Gastroesophageal sphincter (tissue), 4 donors: ENCODE results near the gene MBD6. TPM values are rescaled to one million over a fixed set of nuclear protein-coding genes. Genes with fewer than 3 reads are reported as not detected.
A peak's percentile ranks its signal among the peaks of the same experiment; 100 is the strongest.

Experiments used
- ATAC-seq: fragments of 150-250 bp; one replicate; pipeline ENCODE4 v1.9.1; 2016; ENCODE audit warnings: mild to moderate bottlenecking, moderate library complexity
- H3K27ac ChIP-seq, 4 donors: fragments of 200-600 bp; sonication (generic) in 3 of 4; 1 replicate in 3 of 4; 2 replicates in 1 of 4; pipeline ENCODE4 v1.5.1; 2016 to 2019
- H3K27me3 ChIP-seq: fragments of 200-600 bp; sonication (generic); one replicate; pipeline ENCODE4 v1.5.1; 2019
- H3K36me3 ChIP-seq, 2 donors: fragments of 200-600 bp; sonication (generic); one replicate each; pipeline ENCODE4 v1.5.1; 2019; ENCODE audit warnings: control low read depth in 1 of 2
- H3K4me1 ChIP-seq, 3 donors: fragments of 200-600 bp; sonication (generic); 1 replicate in 2 of 3; 2 replicates in 1 of 3; pipeline ENCODE4 v1.5.1; 2016 to 2019; ENCODE audit warnings: control low read depth in 2 of 3
- H3K4me3 ChIP-seq, 2 donors: fragments of 200-600 bp; sonication (generic); one replicate each; pipeline ENCODE4 v1.5.1; 2019; ENCODE audit warnings: mild to moderate bottlenecking in 1 of 2, moderate library complexity in 1 of 2
- H3K9me3 ChIP-seq, 3 donors: fragments of 200-600 bp; sonication (generic); one replicate each; pipeline ENCODE4 v1.5.1; 2017 to 2019; ENCODE audit warnings: control low read depth in 2 of 3
- CTCF ChIP-seq, 4 experiments: fragments of 200-600 bp in 2 of 4; fragments of 450-650 bp in 2 of 4; sonication (generic) in 1 of 4; IDR thresholded peaks; one replicate each; pipeline ENCODE4 v1.5.1; 2017 to 2019; ENCODE audit warnings: antibody characterized with exemption in 4 of 4, mild to moderate bottlenecking in 2 of 4, moderate library complexity in 2 of 4
- EP300 ChIP-seq: sonication (generic); formaldehyde crosslinking; IDR thresholded peaks from one replicate; pipeline ENCODE4 v1.6.1; 2017; ENCODE audit warnings: antibody characterized with exemption, mild to moderate bottlenecking
- POLR2A ChIP-seq, 2 donors: fragments of 450-650 bp; IDR thresholded peaks; one replicate each; pipeline ENCODE4 v1.6.1; 2017; ENCODE audit warnings: antibody characterized with exemption in 2 of 2, mild to moderate bottlenecking in 2 of 2, moderate library complexity in 1 of 2
- POLR2AphosphoS5 ChIP-seq: sonication (generic); formaldehyde crosslinking; IDR thresholded peaks from one replicate; pipeline ENCODE4 v1.6.1; 2017; ENCODE audit warnings: antibody characterized with exemption
- WGBS, 2 donors: methylation state at CpG; one replicate each; pipeline ENCODE4 v1.1.5; 2018; ENCODE audit warnings: low coverage in 1 of 2; 5-methylcytosine and 5-hydroxymethylcytosine counted together
- total RNA-seq, 4 donors: library from RNA; depleted of rRNA; stranded (reverse); fragments of >200 nt; gene quantifications; one replicate each; pipeline ENCODE4 v1.1.0, GENCODE V29; 2016

The MBD6 gene
- total RNA-seq, 4 donors from 2014 or later, result 8.9 to 22.6 (median 19.7) TPM

GRCh38 chr12:57483466-57483865, 39.2 kb upstream of the MBD6 start:
- 57% methylated on average over 4 of the region's 5 CpGs; no CpG with 5 or more reads in 1 of the 2 donors for WGBS, 2 donors
- H3K4me1 ChIP-seq, result peaks cover 0 to 8% (median under 1%) of the 10 kb centered on the region in 3 donors
- H3K36me3 ChIP-seq, result no peaks in the 10 kb centered on the region
- TF ChIP-seq POLR2A (IDR thresholded peaks at IDR 0.05) (no peak), POLR2AphosphoS5 (no peak), EP300 (no peak), CTCF (IDR thresholded peaks at IDR 0.05) (no peak)
- H3K27ac ChIP-seq, result no peak overlapping the region
- no peaks in the 10 kb centered on the region for H3K9me3 ChIP-seq
- H3K27me3 ChIP-seq, result peaks cover 47% of the 10 kb centered on the region
- H3K4me3 ChIP-seq, result no peak overlapping the region
- no peak for ATAC-seq

- Histone ChIP-seq H3K4me1 (peaks cover 4 to 21% (median 8%) of the 10 kb centered on the region in 3 donors), H3K27me3 (peaks cover 27% of the 10 kb centered on the region), H3K27ac (no peak overlapping the region), H3K4me3 (no peak overlapping the region), H3K9me3 (no peaks in the 10 kb centered on the region), H3K36me3 (peaks cover 0 to 18% of the 10 kb centered on the region in 2 donors)
- no peak for ATAC-seq
- TF ChIP-seq CTCF (IDR thresholded peaks at IDR 0.05), result no peak
- TF ChIP-seq POLR2AphosphoS5, result no peak
- TF ChIP-seq EP300, result no peak
- TF ChIP-seq POLR2A (IDR thresholded peaks at IDR 0.05), result no peak
Measured at GRCh38 chr12:57485695-57486094, 36.9 kb upstream of the MBD6 start.

GRCh38 chr12:57487055-57487596, 35.5 kb upstream of the MBD6 start:
- Histone ChIP-seq H3K36me3 (peaks cover 0 to 32% of the 10 kb centered on the region in 2 donors), H3K9me3 (no peaks in the 10 kb centered on the region), H3K4me3 (peak overlapping the region; percentile 70 to 94), H3K4me1 (peaks cover 4 to 21% (median 8%) of the 10 kb centered on the region in 3 donors), H3K27ac (peak overlapping the region in 2 of 4 donors; percentile 83 to 85), H3K27me3 (peaks cover 13% of the 10 kb centered on the region)
- TF ChIP-seq POLR2AphosphoS5, result no peak
- TF ChIP-seq EP300, result no peak
- no peak for TF ChIP-seq CTCF (IDR thresholded peaks at IDR 0.05)
- no peak for TF ChIP-seq POLR2A (IDR thresholded peaks at IDR 0.05)
- 80 to 97% methylated on average over 1 to 15 of the region's 27 CpGs for WGBS, 2 donors
- no peak for ATAC-seq

GRCh38 chr12:57487597-57488401, 34.8 kb upstream of the MBD6 start, which contains the start of gene MARS1:
Gene MARS1 (plus strand): TSS chr12:57488068. CDS start chr12:57488091, 23 bp downstream.
- Histone ChIP-seq H3K27ac (peak within 1 kb of the TSS; percentile 47 to 88 (median 84)), H3K27me3 (peaks cover 6% of the 10 kb centered on the region), H3K36me3 (peaks cover 0 to 39% of the 10 kb centered on the region in 2 donors), H3K4me3 (peak within 1 kb of the TSS; percentile 70 to 94), H3K9me3 (no peaks in the 10 kb centered on the region), H3K4me1 (peaks cover 4 to 21% (median 8%) of the 10 kb centered on the region in 3 donors)
- peak; percentile 99 for ATAC-seq
- TF ChIP-seq POLR2AphosphoS5 (peak; percentile 82), CTCF (IDR thresholded peaks at IDR 0.05) (peak in 1 of 4 experiments; percentile 20), EP300 (no peak), POLR2A (IDR thresholded peaks at IDR 0.05) (peak; percentile 41 to 53)
- 0% methylated on average over 5 to 13 of the region's 47 CpGs for WGBS, 2 donors
